HAP-1 (cell line): ENCODE measurements around the gene KCTD1.

Source experiments
- DNase-seq, 2 experiments: peaks; one replicate each; pipeline ENCODE4 v3.0.0-alpha.2; 2016 to 2020; ENCODE audit warnings: low spot score in 2 of 2
- H3K27me3 ChIP-seq: fragments of 250-450 bp; sonication (Bioruptor Pico); 2 replicates; pipeline ENCODE4 v1.5.1; 2020; ENCODE audit warnings: low read depth, mild to moderate bottlenecking, moderate library complexity
- H3K36me3 ChIP-seq: fragments of 250-450 bp; sonication (Bioruptor Pico); replicated peaks from 2 replicates; pipeline ENCODE4 v1.5.1; 2020; ENCODE audit warnings: mild to moderate bottlenecking
- H3K4me1 ChIP-seq: fragments of 250-450 bp; sonication (Bioruptor Pico); 2 replicates; pipeline ENCODE4 v1.5.1; 2020; ENCODE audit warnings: mild to moderate bottlenecking
- H3K4me3 ChIP-seq: fragments of 250-450 bp; sonication (Bioruptor Pico); 2 replicates; pipeline ENCODE4 v1.5.1; 2020; ENCODE audit warnings: mild to moderate bottlenecking, moderate library complexity
- H3K9me3 ChIP-seq: fragments of 250-450 bp; sonication (Bioruptor Pico); 2 replicates; pipeline ENCODE4 v1.5.1; 2020; ENCODE audit warnings: mild to moderate bottlenecking, moderate library complexity
- in situ Hi-C: fragments of 300-500 bp; cut with MboI; formaldehyde crosslinking; loops from 3 replicates; pipeline ENCODE4 v1.14.3; 2020; ENCODE audit warnings: low sequenced_read_pairs, inconsistent platforms, mixed read lengths

Gene KCTD1

DNA sequence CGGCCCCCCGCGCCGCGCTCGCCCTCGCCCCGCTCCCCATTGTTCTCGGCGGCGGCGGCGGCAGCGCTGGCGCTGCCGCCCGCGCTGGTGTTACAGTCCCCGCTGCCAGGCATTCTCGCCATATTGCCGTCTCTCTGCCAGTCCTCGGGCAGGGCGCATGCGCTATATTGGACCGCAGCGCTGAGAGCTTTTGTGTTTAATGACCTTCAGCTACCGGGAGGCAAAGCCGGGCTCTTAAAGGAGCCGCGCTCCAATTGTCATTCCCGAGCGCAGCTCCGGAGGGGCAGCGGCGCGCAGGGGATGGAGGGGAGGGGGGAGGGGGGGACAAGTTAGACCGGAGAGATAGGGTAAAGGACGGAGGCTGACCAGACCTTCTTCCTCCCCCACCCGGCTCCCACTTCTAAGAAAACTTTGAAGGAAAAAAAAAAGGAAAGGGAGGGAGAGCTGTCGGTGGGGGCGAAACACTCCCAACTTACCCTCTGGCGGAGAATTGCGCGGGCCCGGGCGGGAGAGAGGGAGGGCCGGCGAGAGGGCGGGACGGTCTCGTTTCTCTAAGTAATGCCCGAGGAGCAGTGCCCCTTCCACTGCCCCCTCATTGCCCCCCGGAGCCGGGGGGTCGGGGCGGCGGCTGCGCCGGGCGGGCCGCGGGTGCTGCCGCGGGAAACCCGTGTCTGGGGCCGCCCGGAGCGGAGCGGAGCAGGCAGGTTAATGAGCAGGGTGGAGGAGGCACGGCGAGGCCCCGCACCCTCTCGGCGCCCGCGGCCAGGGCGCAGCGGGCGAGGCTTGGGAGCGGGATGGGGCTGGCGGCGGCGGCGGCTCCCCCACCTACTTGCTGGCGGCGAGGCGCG, at the start of gene KCTD1:
TSS of gene KCTD1 (minus strand) at position 139 of the 848 bp plus-strand sequence. CDS start at position 122, 17 bp downstream.
- no peaks in the 10 kb centered on the region for H3K9me3 ChIP-seq
- H3K4me1 ChIP-seq, result peaks cover 21% of the 10 kb centered on the region
- peak within 1 kb of the TSS; percentile 43 for H3K4me3 ChIP-seq
- DNase-seq, result peak; percentile 89
- no peaks in the 10 kb centered on the region for H3K27me3 ChIP-seq
- H3K36me3 ChIP-seq, result no peaks in the 10 kb centered on the region; the same call in 1 of the 2 replicates
- in situ Hi-C loops, result no loop called here

DNA sequence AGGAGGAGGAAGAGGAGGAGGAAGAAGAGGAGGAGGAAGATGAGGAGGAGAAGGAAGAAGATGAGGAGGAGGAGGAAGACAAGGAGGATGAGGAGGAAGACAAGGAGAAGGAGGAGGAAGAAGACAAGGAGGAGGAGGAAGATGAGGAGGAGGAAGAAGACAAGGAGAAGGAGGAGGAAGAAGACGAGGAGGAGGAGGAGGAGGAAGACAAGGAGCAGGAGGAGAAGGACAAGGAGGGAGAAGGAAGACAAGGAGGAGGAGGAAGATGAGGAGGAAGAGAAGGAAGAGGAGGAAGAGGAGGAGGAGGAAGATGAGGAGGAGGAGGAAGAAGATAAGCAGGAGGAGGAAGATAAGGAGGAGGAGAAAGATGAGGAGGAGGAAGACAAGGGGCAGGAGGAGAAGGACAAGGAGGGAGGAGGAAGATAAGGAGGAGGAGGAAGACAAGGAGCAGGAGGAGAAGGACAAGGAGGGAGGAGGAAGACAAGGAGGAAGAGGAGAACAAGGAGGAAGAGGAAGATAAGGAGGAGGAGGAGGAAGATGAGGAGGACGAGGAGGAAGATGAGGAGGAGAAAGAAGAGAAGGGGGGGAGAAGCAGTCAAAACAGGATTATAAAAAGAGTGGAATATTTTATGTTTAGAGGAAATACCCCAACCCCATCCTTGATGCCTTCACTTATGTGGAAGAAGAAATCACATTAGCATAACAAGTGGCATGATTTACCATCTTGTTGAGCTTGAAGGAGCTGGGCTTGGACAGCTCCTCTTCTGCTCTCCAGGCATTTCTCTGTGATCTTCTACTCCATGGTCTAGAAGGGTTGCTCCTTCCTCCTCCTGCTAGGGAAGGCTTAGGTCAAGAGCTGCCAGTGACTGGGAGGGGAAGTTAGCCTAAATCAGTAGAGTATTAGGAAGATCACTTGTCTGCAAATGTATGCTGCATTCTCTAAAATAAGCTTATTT, 45.3 kb upstream of the KCTD1 start:
- Histone ChIP-seq H3K4me1 (no peaks in the 10 kb centered on the region), H3K4me3 (no peak overlapping the region), H3K36me3 (no peaks in the 10 kb centered on the region), H3K9me3 (no peaks in the 10 kb centered on the region), H3K27me3 (0 out of 2 replicates have a peak, but pooled peaks cover 7% of the 10 kb centered on the region)
- DNase-seq, result no peak
- in situ Hi-C loops, result no loop called here

DNA sequence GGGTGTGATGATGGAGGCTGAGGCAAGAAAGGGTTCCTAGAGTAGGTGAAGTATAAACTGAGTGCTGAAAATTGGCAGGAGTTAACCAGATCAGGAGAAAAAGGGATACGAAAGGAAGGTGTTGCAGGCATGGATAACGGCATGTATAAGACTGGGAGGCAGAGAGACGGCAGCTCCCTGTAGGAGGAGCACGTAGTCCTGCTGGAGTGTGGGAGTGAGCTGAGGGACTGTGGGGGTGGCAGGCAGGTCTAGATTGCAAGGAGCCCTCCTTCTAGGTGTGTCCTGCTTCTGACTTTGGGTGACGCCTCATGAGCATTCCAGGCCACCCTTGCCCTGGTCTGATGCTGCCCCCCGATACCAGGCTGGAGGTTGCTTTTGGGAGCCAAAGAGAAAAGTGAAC, 36.4 kb upstream of the KCTD1 start:
- no peak for DNase-seq
- in situ Hi-C loops, result no loop called here
- Histone ChIP-seq H3K9me3 (no peaks in the 10 kb centered on the region), H3K36me3 (no peaks in the 10 kb centered on the region), H3K27me3 (no peaks in the 10 kb centered on the region), H3K4me1 (no peaks in the 10 kb centered on the region), H3K4me3 (no peak overlapping the region)

DNA sequence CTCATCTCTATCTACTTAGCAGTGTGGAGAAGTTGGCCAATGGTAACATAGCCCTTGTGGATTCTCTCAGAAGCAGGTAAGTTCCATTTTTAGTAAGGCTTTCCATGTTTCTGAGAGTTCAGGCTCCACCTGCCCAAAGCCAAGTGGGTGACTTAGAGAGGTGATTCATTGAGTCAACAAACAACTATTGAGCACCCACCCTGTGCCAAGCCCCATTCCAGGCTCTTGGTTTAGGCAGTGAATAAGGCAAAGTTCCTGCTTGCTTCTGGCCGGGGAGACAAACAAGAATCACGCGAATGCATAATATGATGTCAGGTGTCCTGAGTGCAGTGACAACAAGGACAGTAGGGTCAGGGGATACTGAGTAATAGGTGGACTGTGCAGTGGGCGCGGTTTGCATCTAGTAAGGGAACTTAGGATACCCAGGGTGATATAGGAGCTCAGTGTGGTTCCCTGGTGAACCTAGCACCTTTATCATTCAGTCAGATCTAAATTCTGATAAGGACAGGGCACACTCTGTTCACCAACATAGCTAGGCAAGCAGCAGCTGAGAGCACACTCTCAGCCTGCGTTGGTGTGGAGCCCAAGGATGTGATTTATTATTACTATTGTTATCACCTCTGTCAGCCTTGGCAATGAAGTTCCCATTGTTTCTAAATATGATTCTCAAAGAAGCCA, 31.7 kb upstream of the KCTD1 start:
- in situ Hi-C loops, result no loop called here
- no peaks in the 10 kb centered on the region for H3K36me3 ChIP-seq

DNA sequence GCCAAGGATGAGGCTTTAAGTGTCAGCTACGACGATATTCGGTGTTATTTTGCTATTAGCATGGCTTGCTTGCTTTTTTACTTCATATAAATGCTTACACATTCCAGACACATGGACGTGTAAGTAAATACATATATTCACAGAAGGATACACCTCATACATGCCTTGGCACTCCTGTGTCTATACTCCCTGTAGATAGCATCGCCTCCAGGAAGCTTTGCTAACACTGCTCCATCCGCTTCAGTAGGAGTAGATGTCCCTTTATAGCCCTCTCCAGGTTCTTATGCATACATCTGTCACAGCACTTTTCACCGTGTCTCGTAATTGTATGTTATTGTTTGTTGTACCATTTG, 27.5 kb upstream of the KCTD1 start:
- in situ Hi-C loops, result no loop called here
- no peaks in the 10 kb centered on the region for H3K9me3 ChIP-seq
- DNase-seq, result no peak
- H3K4me1 ChIP-seq, result peaks cover 12% of the 10 kb centered on the region
- no peaks in the 10 kb centered on the region for H3K27me3 ChIP-seq
- H3K36me3 ChIP-seq, result no peaks in the 10 kb centered on the region
- no peak overlapping the region for H3K4me3 ChIP-seq

More for the DNA sequence above, 31.7 kb upstream of the KCTD1 start:
- no peak overlapping the region for H3K4me3 ChIP-seq
- H3K4me1 ChIP-seq, result peaks cover 9% of the 10 kb centered on the region
- no peaks in the 10 kb centered on the region for H3K27me3 ChIP-seq
- DNase-seq, result no peak
- H3K9me3 ChIP-seq, result no peaks in the 10 kb centered on the region

DNA sequence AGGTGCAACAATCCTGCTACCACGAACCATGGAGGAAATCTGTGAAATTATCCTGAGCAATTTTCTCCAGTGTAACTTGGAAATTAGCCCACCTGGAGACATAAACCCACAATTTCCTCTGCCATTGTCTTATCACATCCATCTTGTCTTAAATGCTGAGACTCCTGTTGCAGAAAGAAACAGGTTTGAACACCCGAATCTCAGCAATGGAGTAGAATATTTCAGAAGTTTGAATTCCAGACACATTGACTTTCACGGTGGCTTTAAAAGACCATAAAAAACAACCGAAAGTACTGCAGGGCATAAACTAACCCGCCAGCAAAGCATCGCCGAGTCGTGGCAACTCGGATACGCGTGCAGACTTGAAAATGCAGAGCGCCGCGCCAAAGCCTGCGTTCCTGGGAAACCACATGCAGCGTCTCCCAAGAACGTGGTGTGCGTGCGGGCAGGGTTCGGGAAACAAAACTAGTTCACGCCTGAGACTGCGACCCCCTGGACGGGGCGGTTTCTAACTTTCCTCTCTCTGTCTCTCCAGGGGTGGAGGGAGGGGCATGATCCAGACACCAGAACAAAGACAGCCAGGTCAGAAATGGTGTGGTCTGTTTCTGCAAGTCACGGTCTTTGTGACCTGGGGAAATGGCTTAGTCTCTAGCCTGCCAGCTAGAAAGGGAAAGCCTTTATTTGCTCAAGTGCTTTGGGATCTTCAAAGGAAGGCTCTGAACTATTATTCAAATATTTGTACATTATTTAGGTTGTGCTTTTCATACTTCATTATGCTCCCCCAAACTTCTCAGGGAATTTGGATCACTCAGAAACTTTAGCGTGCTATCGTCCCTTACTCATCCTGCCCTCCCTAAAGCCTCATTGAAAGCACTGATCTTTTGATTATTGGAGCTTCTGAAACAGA, 26.9 kb upstream of the KCTD1 start:
- peak; percentile 40 to 71 for DNase-seq

DNA sequence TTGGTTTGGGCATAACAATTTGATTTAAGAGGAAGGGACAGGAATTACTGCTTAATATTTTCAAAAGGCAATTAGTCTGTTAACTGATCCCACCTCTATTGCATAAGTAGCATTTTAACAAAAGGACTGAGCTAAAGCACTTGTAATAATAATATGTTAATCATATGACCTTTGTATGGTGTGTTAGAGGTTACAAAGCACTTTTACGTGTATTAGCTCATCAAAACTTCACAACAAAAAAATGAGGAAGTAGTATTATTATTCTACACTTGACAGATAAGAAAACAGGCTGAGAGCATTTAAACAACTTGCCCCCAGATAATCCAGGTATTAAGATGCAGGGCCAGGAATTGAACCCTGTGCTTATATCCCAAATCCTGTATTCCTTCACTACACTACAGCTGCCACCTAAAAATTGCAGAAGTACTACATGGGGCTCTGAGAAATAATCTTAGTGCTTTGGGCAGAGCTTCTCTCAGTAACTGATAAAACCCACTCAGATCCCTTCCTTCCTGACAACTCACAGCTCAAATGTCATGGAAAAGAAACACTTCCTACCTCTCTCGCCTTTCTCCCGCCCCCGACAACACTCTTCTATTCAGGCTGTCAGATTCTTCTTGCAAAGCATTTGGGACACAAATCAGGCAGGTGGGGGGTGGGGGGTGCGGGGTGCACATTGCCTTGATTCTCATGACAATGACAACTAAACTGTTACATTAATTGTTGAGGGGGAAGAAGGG, 20.7 kb upstream of the KCTD1 start:
- Histone ChIP-seq H3K4me3 (no peak overlapping the region), H3K9me3 (no peaks in the 10 kb centered on the region), H3K27me3 (no peaks in the 10 kb centered on the region), H3K4me1 (peaks cover 16% of the 10 kb centered on the region), H3K36me3 (no peaks in the 10 kb centered on the region)
- in situ Hi-C loops, result no loop called here
- DNase-seq, result no peak

More for the DNA sequence above, 26.9 kb upstream of the KCTD1 start:
- no peaks in the 10 kb centered on the region for H3K27me3 ChIP-seq
- peaks cover 12% of the 10 kb centered on the region for H3K4me1 ChIP-seq
- H3K9me3 ChIP-seq, result no peaks in the 10 kb centered on the region
- H3K36me3 ChIP-seq, result no peaks in the 10 kb centered on the region
- in situ Hi-C loops, result no loop called here
- peak overlapping the region; percentile 13 for H3K4me3 ChIP-seq

DNA sequence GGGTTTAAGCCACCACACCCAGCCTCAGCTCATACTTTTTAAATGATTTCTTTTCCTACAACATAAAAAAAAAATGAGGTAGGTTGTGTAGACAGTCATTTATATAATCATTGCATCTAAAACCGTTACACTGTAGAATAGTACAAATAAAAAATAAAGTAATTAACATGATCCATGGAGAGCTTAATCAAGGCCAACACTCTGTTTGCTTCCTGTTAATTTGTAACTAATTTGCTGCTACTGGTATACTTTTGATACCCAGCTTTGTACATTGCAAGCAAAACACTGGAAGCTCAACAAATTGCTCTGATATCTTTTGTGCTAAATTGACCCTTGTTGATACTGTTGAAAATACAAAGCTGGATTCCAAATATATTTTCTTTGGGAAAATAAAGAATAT, 20.2 kb upstream of the KCTD1 start:
- H3K36me3 ChIP-seq, result no peaks in the 10 kb centered on the region
- DNase-seq, result no peak
- peaks cover 16% of the 10 kb centered on the region for H3K4me1 ChIP-seq
- in situ Hi-C loops, result no loop called here
- no peaks in the 10 kb centered on the region for H3K27me3 ChIP-seq
- H3K9me3 ChIP-seq, result no peaks in the 10 kb centered on the region
- no peak overlapping the region for H3K4me3 ChIP-seq

DNA sequence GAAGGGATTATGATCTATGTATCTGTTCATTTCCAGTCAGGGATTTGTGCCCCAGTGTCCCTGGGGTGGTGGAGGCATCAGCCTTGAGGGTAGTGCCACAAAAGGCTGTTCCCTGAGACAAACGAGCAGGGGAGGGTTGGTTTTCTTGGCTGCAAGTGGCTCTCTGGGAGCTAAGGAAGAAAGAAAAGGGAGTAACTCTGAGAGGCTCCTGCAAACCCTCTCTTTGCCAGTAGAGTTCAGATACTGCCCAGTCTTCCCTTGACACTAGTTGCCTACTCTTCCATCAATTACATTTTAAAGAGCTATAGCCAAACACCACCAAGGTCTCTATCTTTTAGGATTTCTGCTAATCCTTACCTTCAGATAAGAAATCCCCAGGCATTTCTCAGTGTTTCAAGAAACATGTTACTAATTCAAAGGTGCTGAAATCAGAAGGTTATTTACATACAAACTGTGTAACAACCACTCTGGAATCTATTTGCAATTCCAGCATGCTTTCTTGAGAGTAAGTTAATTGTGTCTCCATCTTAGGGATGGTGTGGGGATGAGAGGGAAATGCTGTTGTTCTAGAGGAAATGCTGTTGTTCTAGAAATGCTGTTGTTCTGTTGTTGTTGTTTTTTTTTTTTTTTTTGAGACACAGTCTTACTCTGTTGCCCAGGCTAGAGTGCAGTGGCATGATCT, 18.7 kb upstream of the KCTD1 start:
- DNase-seq, result no peak
- Histone ChIP-seq H3K9me3 (no peaks in the 10 kb centered on the region), H3K4me1 (peaks cover 16% of the 10 kb centered on the region), H3K4me3 (no peak overlapping the region), H3K36me3 (no peaks in the 10 kb centered on the region), H3K27me3 (no peaks in the 10 kb centered on the region)
- in situ Hi-C loops, result no loop called here

DNA sequence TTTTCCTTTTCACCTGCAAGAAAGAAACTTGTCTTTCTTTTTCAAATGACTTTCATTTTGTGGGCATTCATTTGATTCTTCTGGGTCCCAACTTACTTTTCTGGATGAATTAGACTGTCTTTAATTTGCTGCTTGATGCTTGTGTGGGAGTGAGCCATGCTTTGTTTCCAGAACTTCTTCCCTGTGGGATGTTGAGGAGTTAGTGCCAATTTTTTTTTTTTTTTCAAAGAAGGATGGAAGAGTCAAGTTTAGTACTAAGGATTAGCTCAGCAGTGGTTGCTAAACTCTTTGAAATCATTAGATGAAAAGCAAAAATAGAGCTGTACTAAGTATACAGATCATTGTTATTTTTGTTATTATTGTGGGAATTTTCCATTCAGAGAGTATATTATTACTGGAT, 17.2 kb upstream of the KCTD1 start:
- in situ Hi-C loops, result no loop called here
- no peaks in the 10 kb centered on the region for H3K9me3 ChIP-seq
- no peaks in the 10 kb centered on the region for H3K36me3 ChIP-seq

DNA sequence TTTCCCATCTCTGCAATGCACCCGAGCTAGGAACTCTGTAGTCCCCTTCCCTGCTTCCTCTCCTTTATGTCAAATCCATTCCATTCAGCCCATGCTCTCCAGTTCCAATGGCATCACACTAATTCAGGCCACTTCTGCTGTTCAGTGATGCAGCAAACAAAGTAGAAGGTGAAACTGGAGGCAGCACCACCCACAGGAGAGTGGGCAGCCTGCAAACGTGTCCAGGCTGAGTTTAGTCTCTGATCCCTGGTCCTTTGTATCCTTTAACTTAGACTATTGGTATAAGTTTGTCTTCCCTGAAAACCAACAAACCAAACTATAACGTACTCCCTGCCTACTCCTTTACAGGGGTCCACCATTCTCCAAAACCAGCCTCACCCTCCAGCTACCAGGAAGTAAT, 14.7 kb upstream of the KCTD1 start:
- no peak overlapping the region for H3K4me3 ChIP-seq
- in situ Hi-C loops, result no loop called here
- no peak for DNase-seq
- no peaks in the 10 kb centered on the region for H3K9me3 ChIP-seq
- H3K27me3 ChIP-seq, result no peaks in the 10 kb centered on the region
- H3K36me3 ChIP-seq, result no peaks in the 10 kb centered on the region
- peaks cover 7% of the 10 kb centered on the region; the same call in 1 of the 2 replicates for H3K4me1 ChIP-seq

More for the DNA sequence above, 17.2 kb upstream of the KCTD1 start:
- Histone ChIP-seq H3K4me1 (peaks cover 16% of the 10 kb centered on the region), H3K27me3 (no peaks in the 10 kb centered on the region), H3K4me3 (no peak overlapping the region)
- DNase-seq, result no peak

DNA sequence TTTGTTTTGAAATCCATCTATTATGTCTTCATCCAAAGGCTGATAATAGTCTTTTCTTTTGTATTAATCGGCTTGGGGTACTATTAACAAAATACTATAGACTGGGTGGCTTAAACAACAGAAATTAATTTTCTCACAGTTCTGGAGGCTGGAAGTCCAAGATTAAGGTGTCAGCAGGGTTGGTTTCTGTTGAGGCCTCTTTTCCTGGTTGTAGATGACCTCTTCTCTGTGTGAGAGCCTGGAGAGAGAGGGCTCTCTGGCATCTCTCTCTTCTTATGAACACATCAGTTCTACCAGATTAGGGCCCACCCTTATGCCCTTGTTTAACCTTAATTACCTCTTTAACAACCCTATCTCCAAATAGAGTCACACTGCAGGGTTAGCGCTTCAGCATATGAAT, 14.2 kb upstream of the KCTD1 start:
- Histone ChIP-seq H3K27me3 (no peaks in the 10 kb centered on the region), H3K4me1 (peaks cover 7% of the 10 kb centered on the region; the same call in 1 of the 2 replicates), H3K36me3 (no peaks in the 10 kb centered on the region), H3K9me3 (no peaks in the 10 kb centered on the region), H3K4me3 (no peak overlapping the region)
- in situ Hi-C loops, result no loop called here
- no peak for DNase-seq
